Large intestine (tissue), 3 donors: Measurements from ENCODE around the gene DCHS1. TPM values are rescaled to one million over a fixed set of nuclear protein-coding genes. Genes with fewer than 3 reads are reported as not detected.

Experiments
- DNase-seq, 2 donors: peaks; one replicate each; pipeline versions ENCODE4 v3.0.0 to v3.0.0-alpha.2; 2013
- H3K27ac ChIP-seq: one replicate; pipeline ENCODE4 v1.5.1; 2013; ENCODE audit warnings: low read length
- H3K27me3 ChIP-seq: 2 replicates; pipeline ENCODE4 v1.6.1; 2013; ENCODE audit warnings: low read length; ENCODE audit not compliant: control insufficient read depth, insufficient read depth
- H3K36me3 ChIP-seq: 2 replicates; pipeline ENCODE4 v1.6.1; 2013; ENCODE audit warnings: low read length; ENCODE audit not compliant: control insufficient read depth, insufficient read depth
- H3K4me1 ChIP-seq: one replicate; pipeline ENCODE4 v1.6.1; 2013; ENCODE audit warnings: low read length; ENCODE audit not compliant: control insufficient read depth, insufficient read depth
- H3K4me3 ChIP-seq: one replicate; pipeline ENCODE4 v1.5.1; 2013; ENCODE audit warnings: low read length
- H3K9me3 ChIP-seq: one replicate; pipeline ENCODE4 v1.6.1; 2013; ENCODE audit warnings: mild to moderate bottlenecking, low read depth, low read length, moderate library complexity; ENCODE audit not compliant: control insufficient read depth
- WGBS: methylation state at CpG from one replicate; pipeline ENCODE4 v1.1.5; 2013; ENCODE audit warnings: low lambda C conversion rate; ENCODE audit not compliant: insufficient coverage; 5-methylcytosine and 5-hydroxymethylcytosine counted together
- polyA plus RNA-seq: library from polyadenylated mRNA; unstranded; fragments of 120-200 nt; gene quantifications from one replicate; pipeline ENCODE4 v1.2.1, GENCODE V29; 2013

DCHS1 gene
- polyA plus RNA-seq, 1 donor = 17.1 TPM

DNA sequence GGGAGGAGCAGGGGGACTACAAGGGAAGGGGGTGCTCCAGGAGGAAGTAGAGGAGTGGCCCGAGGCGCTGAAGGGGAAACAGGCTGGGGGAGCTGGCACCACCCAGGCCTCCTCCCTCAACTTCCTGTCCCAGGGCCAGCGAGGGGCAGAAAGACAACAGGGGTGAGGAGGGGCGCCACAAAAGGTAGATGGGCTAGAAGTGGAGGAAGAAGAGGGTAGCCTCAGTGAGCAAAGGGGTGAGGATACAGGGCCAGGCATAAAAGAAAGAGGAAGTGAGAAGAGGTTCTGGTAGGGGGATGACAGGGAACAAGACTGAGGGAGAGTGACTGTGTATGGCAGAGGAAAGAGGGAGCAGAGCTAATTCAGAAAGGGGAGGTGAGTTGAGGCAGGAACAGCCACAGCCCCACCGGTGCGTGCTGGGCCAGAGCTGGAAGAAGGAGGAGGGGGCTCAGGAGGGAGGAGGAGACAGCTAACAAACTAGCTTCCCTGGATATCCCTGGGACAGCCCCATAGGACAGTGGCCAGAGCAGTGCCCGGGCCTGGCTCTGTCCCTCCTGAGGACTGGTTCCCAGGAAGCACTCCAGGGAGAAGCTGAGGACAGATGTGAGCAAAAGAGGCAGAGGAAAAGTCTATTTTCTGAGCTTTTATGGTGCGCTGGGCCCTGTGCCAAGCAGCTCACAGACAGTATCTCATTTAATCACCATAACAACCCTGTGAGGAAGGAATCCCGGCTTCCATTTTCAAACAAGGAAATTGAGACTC is 8.5 kb downstream of the DCHS1 start:
- Histone ChIP-seq H3K4me3 (no peak overlapping the region), H3K4me1 (no peaks in the 10 kb centered on the region), H3K27ac (peak overlapping the region; percentile 48), H3K9me3 (no peaks in the 10 kb centered on the region), H3K27me3 (peaks cover 18% of the 10 kb centered on the region), H3K36me3 (no peaks in the 10 kb centered on the region)
- no peak for DNase-seq
- WGBS = 20% methylated on average over 1 of the region's 9 CpGs

DNA sequence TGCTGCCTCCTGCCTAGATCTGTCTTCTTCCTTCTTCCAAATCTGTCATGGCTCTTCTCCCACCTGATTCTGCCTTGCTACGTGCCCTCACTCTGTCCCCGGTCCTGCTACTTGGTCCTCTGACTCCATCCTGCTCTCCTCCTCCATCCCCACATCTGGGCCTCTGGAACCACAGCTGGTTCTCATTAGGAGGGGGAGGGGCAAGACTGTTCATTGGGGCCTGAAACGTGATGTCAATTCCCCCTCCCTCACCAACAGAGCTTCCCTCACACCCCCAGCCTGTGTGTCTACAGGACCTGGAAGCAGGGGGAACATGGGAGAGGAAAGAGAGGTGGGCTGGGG is 9.1 kb downstream of the DCHS1 start:
- no peaks in the 10 kb centered on the region for H3K36me3 ChIP-seq
- no peak overlapping the region for H3K4me3 ChIP-seq
- H3K27me3 ChIP-seq = peaks cover 15% of the 10 kb centered on the region
- peak overlapping the region; percentile 48 for H3K27ac ChIP-seq
- no peaks in the 10 kb centered on the region for H3K9me3 ChIP-seq
- peak; percentile 48 to 50 for DNase-seq
- no peaks in the 10 kb centered on the region for H3K4me1 ChIP-seq
- WGBS = no CpG with 5 or more reads among the region's 3 CpGs

DNA sequence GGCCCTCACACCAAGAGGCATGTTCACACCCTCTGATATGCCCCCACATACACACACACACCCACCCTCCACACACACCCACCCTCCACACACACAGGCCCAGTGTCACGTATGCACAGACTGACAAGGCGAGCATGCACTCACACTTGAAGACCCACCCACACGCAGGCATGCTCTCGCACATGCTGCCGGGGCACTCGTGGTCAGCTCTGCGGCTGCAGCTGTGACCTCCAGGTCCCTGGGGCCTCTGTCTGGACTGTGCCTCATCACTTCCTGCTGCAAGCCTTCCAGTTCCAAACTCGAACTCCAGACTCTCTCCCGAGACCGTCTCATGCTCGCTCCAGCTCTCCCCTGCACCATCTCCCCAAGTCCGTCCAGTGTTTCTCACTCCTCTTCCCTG is 9.5 kb downstream of the DCHS1 start:
- Histone ChIP-seq H3K36me3 (no peaks in the 10 kb centered on the region), H3K27me3 (peaks cover 14% of the 10 kb centered on the region), H3K4me3 (no peak overlapping the region), H3K9me3 (no peaks in the 10 kb centered on the region), H3K4me1 (no peaks in the 10 kb centered on the region), H3K27ac (peak overlapping the region; percentile 28)
- WGBS = 65% methylated on average over 5 of the region's 12 CpGs
- DNase-seq = no peak

- 100% methylated on average over 2 of the region's 7 CpGs for WGBS
- Histone ChIP-seq H3K4me3 (no peak overlapping the region), H3K36me3 (peaks cover 14% of the 10 kb centered on the region)
Measured at GRCh38 chr11:6642957-6643356, 12.7 kb downstream of the DCHS1 start.

DNA sequence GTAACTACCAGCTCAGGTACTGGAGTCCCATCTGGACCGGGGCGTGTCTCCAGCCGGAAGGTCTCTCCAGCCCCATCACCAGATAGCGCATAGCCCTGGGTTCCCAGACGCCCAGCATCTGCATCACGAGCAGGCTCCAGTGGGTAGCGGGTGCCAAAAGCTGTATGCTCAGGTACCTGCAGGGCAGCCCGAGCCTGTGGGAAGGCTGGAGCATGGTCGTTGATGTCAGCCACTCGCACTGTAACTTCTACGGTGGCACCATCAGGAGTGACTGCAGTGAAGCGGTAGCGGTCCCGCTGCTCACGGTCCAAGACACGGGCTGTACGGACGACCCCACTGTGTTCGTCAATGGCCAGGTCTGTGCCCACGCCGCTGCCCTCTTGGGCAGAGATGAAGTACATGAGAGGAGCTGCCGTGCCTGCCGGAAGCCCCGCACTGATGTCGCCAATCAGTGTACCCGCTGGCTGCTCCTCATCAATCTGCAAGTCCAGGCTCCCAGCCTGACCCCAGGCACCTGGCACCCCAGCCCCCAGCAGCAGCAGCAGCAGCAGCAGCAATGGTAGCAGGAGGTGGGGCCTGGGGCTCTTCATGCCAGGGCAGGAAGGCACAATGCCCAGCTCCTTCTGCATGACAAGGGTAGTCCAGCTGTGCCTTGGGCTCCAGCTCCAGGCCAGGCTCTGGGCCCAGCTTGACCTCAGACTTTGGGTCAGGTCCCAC is 14.5 kb downstream of the DCHS1 start:
- H3K27ac ChIP-seq = no peak overlapping the region
- no peaks in the 10 kb centered on the region for H3K9me3 ChIP-seq
- DNase-seq = no peak
- WGBS = 100% methylated on average over 2 of the region's 26 CpGs
- peaks cover 14% of the 10 kb centered on the region for H3K36me3 ChIP-seq
- H3K27me3 ChIP-seq = peaks cover 2% of the 10 kb centered on the region
- no peaks in the 10 kb centered on the region for H3K4me1 ChIP-seq
- H3K4me3 ChIP-seq = no peak overlapping the region

More at GRCh38 chr11:6642957-6643356, 12.7 kb downstream of the DCHS1 start:
- no peaks in the 10 kb centered on the region for H3K4me1 ChIP-seq
- DNase-seq = no peak
- H3K27ac ChIP-seq = no peak overlapping the region
- no peaks in the 10 kb centered on the region for H3K9me3 ChIP-seq
- H3K27me3 ChIP-seq = peaks cover 2% of the 10 kb centered on the region

GRCh38 chr11:6640036-6640984 is 15.3 kb downstream of the DCHS1 start:
- no peaks in the 10 kb centered on the region for H3K9me3 ChIP-seq
- WGBS = no CpG with 5 or more reads among the region's 36 CpGs
- DNase-seq = no peak
- no peak overlapping the region for H3K4me3 ChIP-seq
- H3K27ac ChIP-seq = no peak overlapping the region
- H3K27me3 ChIP-seq = peaks cover 2% of the 10 kb centered on the region
- H3K4me1 ChIP-seq = peaks cover 6% of the 10 kb centered on the region
- peaks cover 14% of the 10 kb centered on the region for H3K36me3 ChIP-seq

GRCh38 chr11:6638429-6638828 is 17.2 kb downstream of the DCHS1 start:
- Histone ChIP-seq H3K4me3 (no peak overlapping the region), H3K27me3 (peaks cover 1% of the 10 kb centered on the region), H3K36me3 (peaks cover 20% of the 10 kb centered on the region), H3K27ac (no peak overlapping the region), H3K4me1 (peaks cover 10% of the 10 kb centered on the region), H3K9me3 (no peaks in the 10 kb centered on the region)
- DNase-seq = no peak
- WGBS = 100% methylated on average over 1 of the region's 4 CpGs

- Histone ChIP-seq H3K36me3 (peaks cover 22% of the 10 kb centered on the region), H3K27me3 (no peaks in the 10 kb centered on the region), H3K27ac (no peak overlapping the region), H3K4me1 (peaks cover 10% of the 10 kb centered on the region), H3K9me3 (no peaks in the 10 kb centered on the region), H3K4me3 (no peak overlapping the region)
- WGBS = no CpG with 5 or more reads among the region's 3 CpGs
- no peak for DNase-seq
Measured at GRCh38 chr11:6637871-6638270, 17.7 kb downstream of the DCHS1 start.

GRCh38 chr11:6636480-6636879 is 19.1 kb downstream of the DCHS1 start:
- H3K4me3 ChIP-seq = no peak overlapping the region
- H3K27ac ChIP-seq = no peak overlapping the region
- H3K36me3 ChIP-seq = peaks cover 29% of the 10 kb centered on the region
- no CpG with 5 or more reads among the region's 3 CpGs for WGBS
- no peak for DNase-seq
- peaks cover 16% of the 10 kb centered on the region for H3K4me1 ChIP-seq
- no peaks in the 10 kb centered on the region for H3K27me3 ChIP-seq
- H3K9me3 ChIP-seq = no peaks in the 10 kb centered on the region
